LNCaP clone FGC (cell line): ENCODE data around the gene PUM1.

ENCODE experiments used
- DNase-seq: peaks from one replicate; pipeline ENCODE4 v3.0.0-alpha.2; 2011; ENCODE audit warnings: low read depth
- H3K4me3 ChIP-seq: 2 replicates; pipeline ENCODE4 v1.5.1; 2011; ENCODE audit warnings: mild to moderate bottlenecking, low read depth, low read length, control low read depth
- TF ChIP-seq, protein P1 (sequence below): IDR thresholded peaks from 2 replicates; pipeline ENCODE4 v1.5.1; 2012; ENCODE audit warnings: mild to moderate bottlenecking; ENCODE audit not compliant: control insufficient read depth, insufficient read depth; ENCODE audit errors: extremely low read depth

The PUM1 gene

DNA sequence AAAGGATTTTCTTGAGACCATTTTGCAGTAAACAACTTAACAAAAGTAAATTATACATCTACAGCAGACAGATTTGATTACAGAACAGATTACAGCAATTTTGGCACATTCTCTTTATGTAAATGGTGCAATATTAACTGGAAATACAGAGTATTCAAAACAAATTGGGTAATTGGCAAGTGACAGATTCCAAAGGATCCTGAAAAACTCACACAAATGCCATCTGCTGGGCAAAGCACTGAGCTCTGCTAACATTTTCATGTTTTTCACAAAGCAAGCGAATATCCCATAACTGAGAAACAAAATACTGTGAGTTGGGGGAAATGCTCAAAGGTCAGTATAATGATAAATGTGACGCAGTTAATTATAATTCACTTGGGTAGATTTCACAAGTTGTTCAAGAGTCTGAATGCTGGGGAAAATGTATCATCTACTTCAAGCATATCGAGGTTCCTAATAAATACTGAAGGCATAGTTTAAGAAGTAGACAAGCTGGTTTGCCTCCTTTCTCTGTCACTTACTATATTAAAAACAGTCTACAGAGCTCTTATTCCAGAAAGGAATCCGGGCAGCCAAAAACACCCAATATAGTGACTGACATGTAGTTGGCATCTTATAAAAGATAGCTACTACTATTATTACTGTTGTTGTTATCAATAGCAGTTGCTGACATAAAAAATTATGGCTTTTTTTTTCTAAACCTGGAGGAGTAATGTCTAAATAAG, 81.2 kb downstream of the PUM1 start:
- peak overlapping the region; percentile 8; the same call in 1 of the 2 replicates for H3K4me3 ChIP-seq
- DNase-seq = peak; percentile 70
- TF ChIP-seq, protein P1, sequence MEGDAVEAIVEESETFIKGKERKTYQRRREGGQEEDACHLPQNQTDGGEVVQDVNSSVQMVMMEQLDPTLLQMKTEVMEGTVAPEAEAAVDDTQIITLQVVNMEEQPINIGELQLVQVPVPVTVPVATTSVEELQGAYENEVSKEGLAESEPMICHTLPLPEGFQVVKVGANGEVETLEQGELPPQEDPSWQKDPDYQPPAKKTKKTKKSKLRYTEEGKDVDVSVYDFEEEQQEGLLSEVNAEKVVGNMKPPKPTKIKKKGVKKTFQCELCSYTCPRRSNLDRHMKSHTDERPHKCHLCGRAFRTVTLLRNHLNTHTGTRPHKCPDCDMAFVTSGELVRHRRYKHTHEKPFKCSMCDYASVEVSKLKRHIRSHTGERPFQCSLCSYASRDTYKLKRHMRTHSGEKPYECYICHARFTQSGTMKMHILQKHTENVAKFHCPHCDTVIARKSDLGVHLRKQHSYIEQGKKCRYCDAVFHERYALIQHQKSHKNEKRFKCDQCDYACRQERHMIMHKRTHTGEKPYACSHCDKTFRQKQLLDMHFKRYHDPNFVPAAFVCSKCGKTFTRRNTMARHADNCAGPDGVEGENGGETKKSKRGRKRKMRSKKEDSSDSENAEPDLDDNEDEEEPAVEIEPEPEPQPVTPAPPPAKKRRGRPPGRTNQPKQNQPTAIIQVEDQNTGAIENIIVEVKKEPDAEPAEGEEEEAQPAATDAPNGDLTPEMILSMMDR = peak; percentile 25; the same call in 1 of the 2 replicates

DNA sequence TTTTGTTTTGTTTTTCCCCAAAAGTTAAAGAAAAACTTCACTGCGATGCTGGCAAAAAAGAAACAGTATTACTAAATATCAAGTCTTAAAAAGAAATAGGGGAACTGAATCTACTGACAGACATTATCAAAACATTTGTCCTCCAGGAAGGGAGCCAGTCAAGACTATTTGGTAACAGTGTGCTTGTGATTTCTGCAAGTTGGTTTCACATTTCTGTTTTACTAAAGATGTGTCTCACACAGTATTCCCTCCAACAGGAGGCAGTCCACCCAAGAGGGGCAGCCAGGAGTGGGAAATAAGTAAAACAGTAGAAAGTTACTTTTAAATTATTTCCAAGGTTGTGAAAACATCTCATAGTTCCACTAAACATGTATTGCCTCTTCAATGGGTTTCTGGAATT, 82.6 kb downstream of the PUM1 start:
- DNase-seq = no peak
- no peak overlapping the region for H3K4me3 ChIP-seq
- TF ChIP-seq, protein P1 = no peak

DNA sequence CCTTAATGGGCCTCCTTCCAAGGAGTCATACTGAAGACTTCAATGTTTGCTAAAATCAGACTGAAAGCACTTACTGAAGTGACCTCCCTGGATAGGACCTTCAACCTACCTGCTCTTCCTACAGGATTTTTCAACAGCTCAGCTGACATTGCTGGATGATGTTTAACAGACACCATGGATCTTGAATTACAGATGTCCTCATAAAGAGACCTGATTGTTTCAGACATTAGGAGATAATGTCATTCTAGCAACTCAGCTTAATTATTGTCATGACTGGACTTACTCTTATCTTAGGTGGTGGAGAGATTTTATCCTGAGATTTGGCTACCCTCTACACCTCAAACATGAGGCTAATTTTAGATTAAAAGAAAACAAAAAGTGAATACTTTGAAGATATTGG, 83.1 kb downstream of the PUM1 start:
- TF ChIP-seq, protein P1 = no peak
- no peak for DNase-seq

DNA sequence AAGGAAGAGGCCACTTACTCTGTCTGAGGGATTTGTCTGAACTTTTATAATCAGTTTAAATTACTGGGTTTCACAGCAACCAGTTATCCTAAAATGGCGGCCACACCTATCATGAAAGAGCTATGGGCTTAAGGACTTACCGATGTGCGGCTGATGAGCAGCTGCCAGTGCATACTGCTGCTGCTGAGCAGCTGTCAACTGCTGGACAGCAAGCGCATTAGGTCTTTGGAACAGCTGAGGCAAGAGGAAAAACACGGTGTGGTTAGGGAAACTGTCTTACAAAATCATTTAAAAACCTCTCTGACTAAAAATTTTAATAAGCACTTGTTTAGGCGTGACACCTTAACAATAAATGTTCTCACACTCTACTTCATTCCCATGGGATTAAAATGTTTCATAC, 84.3 kb downstream of the PUM1 start:
- DNase-seq = no peak
- H3K4me3 ChIP-seq = no peak overlapping the region
- TF ChIP-seq, protein P1 = no peak

More for the DNA sequence above, 83.1 kb downstream of the PUM1 start:
- H3K4me3 ChIP-seq = no peak overlapping the region

DNA sequence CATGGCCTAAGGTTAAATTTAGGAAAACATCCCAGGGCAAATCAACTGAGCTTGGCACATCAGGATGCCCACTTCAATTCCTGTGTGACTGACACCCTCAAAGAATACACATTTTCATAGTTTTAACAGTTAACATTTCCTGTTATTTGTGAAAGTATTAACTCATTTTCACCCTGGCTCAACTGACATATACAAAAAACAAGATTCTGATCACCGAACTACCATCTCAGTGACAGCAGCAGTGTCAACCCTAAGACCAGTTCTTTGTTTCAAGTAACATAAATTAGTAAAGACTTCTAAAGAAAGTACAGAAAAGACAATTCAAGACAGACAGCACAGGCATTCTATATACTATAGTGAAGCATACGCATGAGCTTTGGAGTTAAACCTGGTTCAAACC, 88.0 kb downstream of the PUM1 start:
- H3K4me3 ChIP-seq = no peak overlapping the region
- TF ChIP-seq, protein P1 = no peak
- DNase-seq = no peak

DNA sequence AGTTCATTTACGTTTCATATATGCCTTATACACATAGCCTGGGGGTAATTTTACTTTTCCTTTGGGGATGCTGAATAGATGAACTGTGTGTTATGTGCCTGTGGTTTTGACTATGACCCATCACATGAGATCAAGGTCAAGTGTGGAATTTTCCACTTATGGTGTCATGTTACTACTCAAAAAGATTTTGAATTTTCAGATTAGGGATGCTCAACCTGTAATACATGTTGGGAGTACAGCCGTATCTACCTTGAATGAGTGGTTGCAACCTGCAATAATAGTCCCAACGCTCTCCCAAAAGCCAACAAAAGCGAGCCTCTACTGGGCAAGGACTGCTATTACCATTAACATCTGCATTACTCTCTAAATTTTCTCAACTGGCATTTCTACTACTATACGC, 88.4 kb downstream of the PUM1 start:
- TF ChIP-seq, protein P1 = no peak
- H3K4me3 ChIP-seq = no peak overlapping the region
- DNase-seq = no peak

DNA sequence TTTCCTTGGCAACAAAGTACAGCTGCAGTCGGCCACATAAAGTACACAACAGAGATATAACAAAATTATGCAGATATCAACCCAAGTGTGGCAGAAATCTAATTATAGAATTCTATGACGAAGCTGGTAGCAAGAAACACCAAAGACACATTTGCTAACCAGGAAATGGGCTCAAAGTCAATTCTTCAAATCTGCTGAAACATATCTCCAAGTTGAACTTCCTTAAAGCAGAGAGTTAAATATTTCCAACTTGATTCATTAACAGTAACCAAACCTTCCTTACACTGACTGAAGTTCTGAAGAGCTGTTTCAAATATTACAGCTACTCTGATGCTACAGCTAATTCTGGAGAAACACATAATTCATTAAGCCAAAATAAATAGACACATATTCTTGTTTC, 89.4 kb downstream of the PUM1 start:
- DNase-seq = no peak
- TF ChIP-seq, protein P1 = no peak
- no peak overlapping the region for H3K4me3 ChIP-seq
